Neuronal stem cell (in vitro differentiated cells): Measurements from ENCODE around the gene PPM1M.

Experiments
- DNase-seq: peaks from one replicate; pipeline ENCODE4 v3.0.0-alpha.2; 2013; ENCODE audit warnings: low spot score
- H2AFZ ChIP-seq: one replicate; pipeline ENCODE4 v1.6.1; 2013; ENCODE audit warnings: mild to moderate bottlenecking, low read length, inconsistent platforms
- H2AK5ac ChIP-seq: 2 replicates; pipeline ENCODE4 v1.6.1; 2013; ENCODE audit warnings: low read depth, mild to moderate bottlenecking, inconsistent platforms, low read length, moderate library complexity, mixed read lengths
- H2BK120ac ChIP-seq: 2 replicates; pipeline ENCODE4 v1.6.1; 2013; ENCODE audit warnings: low read depth, mild to moderate bottlenecking, inconsistent platforms, low read length, moderate library complexity, mixed read lengths
- H2BK12ac ChIP-seq: one replicate; pipeline ENCODE4 v1.6.1; 2013; ENCODE audit warnings: low read length, inconsistent platforms
- H2BK15ac ChIP-seq: 2 replicates; pipeline ENCODE4 v1.6.1; 2013; ENCODE audit warnings: mild to moderate bottlenecking, low read length, inconsistent platforms, mixed read lengths
- H2BK5ac ChIP-seq: one replicate; pipeline ENCODE4 v1.6.1; 2013; ENCODE audit warnings: inconsistent platforms, mild to moderate bottlenecking, low read length, moderate library complexity
- H3K14ac ChIP-seq: one replicate; pipeline ENCODE4 v1.6.1; 2013; ENCODE audit warnings: low read length, inconsistent platforms
- H3K18ac ChIP-seq: 2 replicates; pipeline ENCODE4 v1.6.1; 2013; ENCODE audit warnings: low read length, inconsistent platforms
- H3K23ac ChIP-seq: 2 replicates; pipeline ENCODE4 v1.6.1; 2013; ENCODE audit warnings: low read depth, mild to moderate bottlenecking, mixed read lengths, low read length, inconsistent platforms; ENCODE audit not compliant: poor library complexity
- H3K27ac ChIP-seq: replicated peaks from 3 replicates; pipeline ENCODE4 v1.5.1; 2013; ENCODE audit warnings: low read length, inconsistent platforms
- H3K27me3 ChIP-seq, 3 experiments: 2 replicates each; pipeline ENCODE4 v1.6.1; 2013; ENCODE audit warnings: low read length in 3 of 3, mild to moderate bottlenecking in 2 of 3, inconsistent platforms in 1 of 3, low read depth in 1 of 3, mixed read lengths in 1 of 3, moderate library complexity in 1 of 3; ENCODE audit not compliant: control insufficient read depth in 3 of 3, insufficient read depth in 3 of 3
- H3K36me3 ChIP-seq, 2 donors: replicated peaks in 1 of 2; 2 replicates each; pipeline ENCODE4 v1.6.1; 2013; ENCODE audit warnings: low read length in 2 of 2; ENCODE audit not compliant: control insufficient read depth in 2 of 2, insufficient read depth in 2 of 2
- H3K4ac ChIP-seq: 2 replicates; pipeline ENCODE4 v1.6.1; 2013; ENCODE audit warnings: inconsistent platforms, mild to moderate bottlenecking, low read length, moderate library complexity
- H3K4me1 ChIP-seq, 2 donors: 1 replicate in 1 of 2; 2 replicates in 1 of 2; pipeline ENCODE4 v1.6.1; 2013; ENCODE audit warnings: low read length in 2 of 2, low read depth in 1 of 2; ENCODE audit not compliant: control insufficient read depth in 2 of 2, insufficient read depth in 1 of 2
- H3K4me2 ChIP-seq: one replicate; pipeline ENCODE4 v1.6.1; 2013; ENCODE audit warnings: mild to moderate bottlenecking, low read length, inconsistent platforms; ENCODE audit not compliant: insufficient read depth, poor library complexity, severe bottlenecking
- H3K4me3 ChIP-seq, 2 donors: 2 replicates each; pipeline ENCODE4 v1.5.1; 2013; ENCODE audit warnings: low read length in 2 of 2, mild to moderate bottlenecking in 2 of 2, inconsistent platforms in 1 of 2, moderate library complexity in 1 of 2
- H3K79me1 ChIP-seq: one replicate; pipeline ENCODE4 v1.6.1; 2013; ENCODE audit warnings: low read depth, mild to moderate bottlenecking, inconsistent platforms, low read length, moderate library complexity
- H3K9ac ChIP-seq: one replicate; pipeline ENCODE4 v1.6.1; 2013; ENCODE audit warnings: mild to moderate bottlenecking, low read depth, low read length, inconsistent platforms; ENCODE audit not compliant: poor library complexity
- H3K9me3 ChIP-seq, 2 donors: replicated peaks in 1 of 2; 2 replicates each; pipeline versions ENCODE3 to v1.6.1; 2013; ENCODE audit warnings: low read length in 2 of 2, mild to moderate bottlenecking in 2 of 2, inconsistent platforms in 1 of 2, low read depth in 1 of 2, mixed read lengths in 1 of 2, moderate library complexity in 1 of 2; ENCODE audit not compliant: control insufficient read depth in 2 of 2, insufficient read depth in 1 of 2
- H4K8ac ChIP-seq: one replicate; pipeline ENCODE4 v1.6.1; 2013; ENCODE audit warnings: low read depth, mild to moderate bottlenecking, inconsistent platforms, low read length, moderate library complexity
- H4K91ac ChIP-seq: one replicate; pipeline ENCODE4 v1.6.1; 2013; ENCODE audit warnings: low read length, low read depth, mild to moderate bottlenecking, inconsistent platforms; ENCODE audit not compliant: poor library complexity
- WGBS, 2 donors: extraction: QIAGEN DNeasy Blood & Tissue Kit; methylation state at CpG; one replicate each; pipeline ENCODE4 v1.1.7; 2013; ENCODE audit warnings: missing lambda C conversion rate in 2 of 2, mixed read lengths in 1 of 2; ENCODE audit not compliant: insufficient read length in 2 of 2, insufficient replicate concordance in 1 of 2; ENCODE audit errors: extremely low coverage in 2 of 2; 5-methylcytosine and 5-hydroxymethylcytosine counted together

Gene PPM1M

GRCh38 chr3:52256159-52256558 lies 10.6 kb downstream of the PPM1M start:
- no peak overlapping the region for H2BK15ac ChIP-seq
- H2BK5ac ChIP-seq: no peak overlapping the region
- H3K36me3 ChIP-seq: peaks cover 54 to 98% of the 10 kb centered on the region in 2 donors
- no peak overlapping the region for H3K4ac ChIP-seq
- no peak overlapping the region for H3K4me3 ChIP-seq
- H3K27me3 ChIP-seq: no peaks in the 10 kb centered on the region
- no CpG with 5 or more reads among the region's 3 CpGs for WGBS, 2 donors
- no peak overlapping the region for H2AFZ ChIP-seq
- H3K18ac ChIP-seq: no peak overlapping the region
- DNase-seq: no peak
- no peak overlapping the region for H3K4me2 ChIP-seq
- H3K9ac ChIP-seq: no peak overlapping the region
- no peak overlapping the region for H4K8ac ChIP-seq
- H3K79me1 ChIP-seq: no peaks in the 10 kb centered on the region
- no peak overlapping the region for H2BK120ac ChIP-seq
- no peak overlapping the region for H3K23ac ChIP-seq
- no peaks in the 10 kb centered on the region for H3K9me3 ChIP-seq
- no peak overlapping the region for H2BK12ac ChIP-seq
- H4K91ac ChIP-seq: no peak overlapping the region
- no peaks in the 10 kb centered on the region for H3K4me1 ChIP-seq
- no peak overlapping the region for H3K14ac ChIP-seq
- H3K27ac ChIP-seq: no peak overlapping the region
- H2AK5ac ChIP-seq: no peak overlapping the region

GRCh38 chr3:52256622-52257021 lies 11.1 kb downstream of the PPM1M start:
- Histone ChIP-seq H3K14ac (no peak overlapping the region), H3K9me3 (no peaks in the 10 kb centered on the region), H2BK15ac (no peak overlapping the region), H2BK5ac (no peak overlapping the region), H3K27me3 (no peaks in the 10 kb centered on the region), H3K4me1 (no peaks in the 10 kb centered on the region), H3K27ac (no peak overlapping the region), H3K4ac (no peak overlapping the region), H2AK5ac (no peak overlapping the region), H3K4me3 (no peak overlapping the region), H3K9ac (no peak overlapping the region), H3K18ac (no peak overlapping the region), H3K79me1 (no peaks in the 10 kb centered on the region), H3K23ac (no peak overlapping the region), H4K91ac (no peak overlapping the region), H4K8ac (no peak overlapping the region), H3K36me3 (peaks cover 56 to 98% of the 10 kb centered on the region in 2 donors), H2BK120ac (no peak overlapping the region), H2BK12ac (no peak overlapping the region), H3K4me2 (no peak overlapping the region), H2AFZ (no peak overlapping the region)
- no CpG with 5 or more reads among the region's 4 CpGs for WGBS, 2 donors
- DNase-seq: no peak

GRCh38 chr3:52257911-52258310 lies 12.4 kb downstream of the PPM1M start:
- Histone ChIP-seq H2BK120ac (no peak overlapping the region), H2BK15ac (no peak overlapping the region), H4K8ac (no peak overlapping the region), H3K9ac (no peak overlapping the region), H3K27me3 (no peaks in the 10 kb centered on the region), H3K4me1 (no peaks in the 10 kb centered on the region), H2BK12ac (no peak overlapping the region), H4K91ac (no peak overlapping the region), H3K79me1 (no peaks in the 10 kb centered on the region), H3K36me3 (peaks cover 59 to 98% of the 10 kb centered on the region in 2 donors), H3K4me2 (no peak overlapping the region), H3K14ac (no peak overlapping the region), H3K9me3 (no peaks in the 10 kb centered on the region), H3K4ac (no peak overlapping the region), H3K23ac (no peak overlapping the region), H2AFZ (no peak overlapping the region), H3K18ac (no peak overlapping the region), H3K27ac (no peak overlapping the region), H2AK5ac (no peak overlapping the region), H2BK5ac (no peak overlapping the region), H3K4me3 (no peak overlapping the region)
- no CpG with 5 or more reads among the region's 4 CpGs for WGBS, 2 donors
- no peak for DNase-seq

DNA sequence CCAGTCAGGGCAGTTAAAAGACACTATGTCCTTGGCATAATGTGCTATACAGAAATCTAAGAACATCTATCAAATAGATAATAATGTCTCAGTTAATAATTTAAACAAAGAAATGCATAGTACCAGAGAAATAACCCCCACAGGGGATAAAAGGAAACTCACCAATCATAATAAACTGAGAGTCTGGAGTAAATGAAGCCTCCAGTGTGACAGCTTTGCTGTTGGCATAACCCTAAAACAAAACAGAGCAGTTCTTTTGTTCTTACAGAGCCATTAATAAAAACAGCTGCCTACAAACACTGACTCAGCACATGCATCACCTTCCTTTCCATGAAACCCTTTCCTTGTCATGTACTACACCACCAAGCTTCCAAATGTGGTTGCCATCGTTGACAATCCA lies 13.5 kb downstream of the PPM1M start:
- no peak overlapping the region for H3K14ac ChIP-seq
- no peak overlapping the region for H4K8ac ChIP-seq
- H3K4ac ChIP-seq: no peak overlapping the region
- H3K23ac ChIP-seq: no peak overlapping the region
- H4K91ac ChIP-seq: no peak overlapping the region
- no peak overlapping the region for H2BK120ac ChIP-seq
- no peak overlapping the region for H2AFZ ChIP-seq
- H3K9me3 ChIP-seq: no peaks in the 10 kb centered on the region
- H3K27ac ChIP-seq: no peak overlapping the region
- H3K4me1 ChIP-seq: no peaks in the 10 kb centered on the region
- WGBS, 2 donors: no CpG with 5 or more reads among the region's 1 CpG
- H2BK12ac ChIP-seq: no peak overlapping the region
- H3K18ac ChIP-seq: no peak overlapping the region
- no peak for DNase-seq
- H3K79me1 ChIP-seq: no peaks in the 10 kb centered on the region
- no peak overlapping the region for H3K4me3 ChIP-seq
- H3K27me3 ChIP-seq: no peaks in the 10 kb centered on the region
- H2BK15ac ChIP-seq: no peak overlapping the region
- H3K36me3 ChIP-seq: peaks cover 55 to 98% of the 10 kb centered on the region in 2 donors
- no peak overlapping the region for H3K9ac ChIP-seq
- H2AK5ac ChIP-seq: no peak overlapping the region
- H3K4me2 ChIP-seq: no peak overlapping the region
- H2BK5ac ChIP-seq: no peak overlapping the region
